GM19324 (cell line): Measurements from ENCODE around the gene OSTM1.
A peak's percentile ranks its signal among the peaks of the same experiment; 100 is the strongest.

Source experiments
- ATAC-seq: cut with Tn5 transposase; IDR thresholded peaks from one replicate; pipeline ENCODE4 v1.9.1; 2021; ENCODE audit warnings: mild to moderate bottlenecking, moderate library complexity; ENCODE audit not compliant: unreplicated experiment, low FRiP score

Gene OSTM1, protein sequence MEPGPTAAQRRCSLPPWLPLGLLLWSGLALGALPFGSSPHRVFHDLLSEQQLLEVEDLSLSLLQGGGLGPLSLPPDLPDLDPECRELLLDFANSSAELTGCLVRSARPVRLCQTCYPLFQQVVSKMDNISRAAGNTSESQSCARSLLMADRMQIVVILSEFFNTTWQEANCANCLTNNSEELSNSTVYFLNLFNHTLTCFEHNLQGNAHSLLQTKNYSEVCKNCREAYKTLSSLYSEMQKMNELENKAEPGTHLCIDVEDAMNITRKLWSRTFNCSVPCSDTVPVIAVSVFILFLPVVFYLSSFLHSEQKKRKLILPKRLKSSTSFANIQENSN

DNA sequence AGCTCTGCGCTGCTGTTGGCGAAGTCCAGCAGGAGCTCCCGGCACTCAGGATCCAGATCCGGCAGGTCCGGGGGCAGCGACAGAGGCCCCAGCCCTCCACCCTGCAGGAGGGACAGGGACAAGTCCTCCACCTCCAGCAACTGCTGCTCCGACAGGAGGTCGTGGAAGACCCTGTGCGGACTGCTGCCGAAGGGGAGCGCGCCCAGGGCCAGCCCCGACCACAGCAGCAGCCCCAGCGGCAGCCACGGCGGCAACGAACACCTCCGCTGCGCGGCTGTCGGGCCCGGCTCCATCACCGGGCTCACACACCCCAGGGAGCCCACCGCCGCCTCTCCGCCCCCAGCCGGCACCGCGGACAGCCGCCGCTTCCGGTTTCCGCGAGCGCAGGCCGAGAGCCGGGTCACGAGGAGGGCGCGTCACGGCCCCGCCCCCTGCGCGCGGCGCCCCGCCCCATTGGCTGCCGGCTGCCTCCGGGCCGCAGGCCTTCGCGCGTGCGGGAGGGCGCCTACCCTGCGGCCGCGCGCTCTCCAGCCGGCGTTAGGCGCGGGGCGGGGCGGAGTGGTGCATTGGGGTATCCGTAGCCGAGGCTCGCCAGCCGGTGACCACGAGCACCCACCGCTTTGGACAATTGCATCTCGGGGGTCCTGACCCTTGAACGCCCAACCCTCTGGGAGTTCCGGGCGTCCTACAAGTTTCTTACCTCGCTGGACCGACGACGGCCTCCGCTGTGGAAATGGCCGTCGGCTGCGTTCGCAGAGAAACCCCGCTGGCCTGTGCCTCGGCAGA, at the start of gene OSTM1:
OSTM1 (minus strand) TSS at position 383 of the 786 bp plus-strand sequence; CDS start at position 293, 90 bp downstream.
- ATAC-seq: peak; percentile 97

DNA sequence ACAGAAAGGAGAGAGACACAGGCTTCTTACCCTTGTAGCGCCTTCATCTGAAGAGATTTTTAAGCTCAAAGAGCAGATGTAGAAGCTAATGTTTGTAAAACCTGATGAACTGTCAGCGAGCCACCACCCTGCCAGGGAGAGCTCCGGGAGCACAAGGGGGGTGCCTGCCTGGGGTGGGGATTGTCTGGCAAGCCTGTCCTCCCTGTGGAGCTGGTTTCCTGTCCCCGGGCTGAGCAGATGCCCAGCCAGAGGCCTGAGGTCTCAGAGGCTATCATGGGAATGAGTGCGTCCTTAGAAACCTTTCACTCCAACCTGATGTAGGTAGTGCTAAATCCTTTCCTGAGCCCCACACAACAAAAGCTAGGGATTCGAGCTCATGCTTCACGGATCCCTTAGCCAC, 49.4 kb upstream of the OSTM1 start:
- ATAC-seq: no peak

DNA sequence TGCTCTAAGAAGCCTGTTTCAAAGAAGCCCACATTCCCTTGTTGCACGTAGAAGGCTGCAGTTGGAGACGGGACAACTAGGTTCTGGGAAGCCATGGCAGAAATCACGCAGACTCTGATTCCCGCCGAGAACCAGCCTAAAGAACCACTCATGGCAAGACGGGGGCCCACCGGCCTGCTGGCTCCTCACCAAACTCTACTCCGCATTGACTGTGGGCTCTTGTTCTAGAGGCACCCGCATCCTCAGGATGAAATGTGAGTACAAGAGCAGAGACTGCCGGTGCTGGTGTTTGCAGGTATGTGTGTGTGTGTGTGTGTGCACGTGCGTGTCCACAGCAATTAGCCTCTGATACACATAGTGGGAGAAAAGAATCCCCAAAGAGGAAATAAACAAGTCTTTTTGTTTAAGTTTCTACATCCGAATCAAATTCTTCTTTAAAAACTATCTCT, 49.0 kb upstream of the OSTM1 start:
- ATAC-seq: no peak

DNA sequence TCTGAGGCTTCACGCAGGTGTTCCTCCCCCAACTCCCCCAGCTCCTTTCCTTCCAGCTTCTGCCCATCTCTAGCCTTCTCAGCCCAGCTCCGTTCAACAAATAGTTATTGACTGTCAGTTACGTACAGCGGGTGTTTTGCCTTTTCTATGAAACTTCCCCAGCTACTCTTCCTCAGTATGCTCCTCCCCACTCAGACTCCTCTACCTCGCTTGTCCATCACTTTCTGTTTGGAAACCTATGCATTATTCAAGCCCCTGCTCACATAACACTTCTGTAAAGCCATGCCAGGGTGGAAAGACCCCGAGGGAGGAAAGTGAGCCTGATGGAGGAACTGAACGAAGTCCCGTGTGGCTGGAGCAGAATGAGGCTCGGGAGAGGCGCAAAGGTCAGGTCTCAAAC, 47.1 kb upstream of the OSTM1 start:
- no peak for ATAC-seq

DNA sequence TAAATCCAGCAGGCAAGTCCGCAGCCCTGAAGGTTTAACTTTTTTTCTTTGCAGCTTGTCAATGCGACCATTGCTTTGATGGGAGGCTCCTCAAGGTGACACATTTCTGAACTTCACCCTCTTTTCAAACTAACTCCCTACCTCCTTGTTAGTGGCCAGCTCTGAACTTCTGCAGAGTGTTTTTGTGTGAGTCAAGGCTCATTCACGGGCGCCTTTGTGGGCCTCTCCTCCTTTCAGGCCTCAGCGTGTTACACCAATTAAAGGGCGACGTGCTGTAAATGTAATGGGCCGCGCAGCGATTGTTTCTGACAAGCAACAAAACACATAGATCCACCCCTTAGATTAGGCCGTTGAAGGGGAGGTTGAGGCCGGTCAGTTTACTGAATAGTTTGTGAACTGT, 45.8 kb upstream of the OSTM1 start:
- ATAC-seq: no peak

DNA sequence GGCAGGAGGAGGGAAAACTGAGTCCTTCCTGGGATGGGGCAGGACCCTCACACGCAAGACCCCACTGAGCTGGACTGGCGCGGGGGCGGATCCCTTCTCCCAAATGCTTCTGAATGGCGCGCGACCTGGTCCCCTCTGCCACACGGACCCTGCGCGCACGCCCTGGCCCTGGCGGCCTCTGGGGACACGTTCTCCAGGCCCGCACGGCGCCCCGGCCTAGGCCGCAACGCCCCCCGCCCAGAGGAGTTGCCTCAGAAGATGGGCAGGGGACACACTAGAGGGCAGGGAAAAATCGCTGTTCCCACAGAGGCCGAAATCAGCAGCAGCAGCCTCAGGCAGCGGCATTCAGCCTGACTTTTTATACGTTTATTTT, 45.2 kb upstream of the OSTM1 start:
- ATAC-seq: no peak

DNA sequence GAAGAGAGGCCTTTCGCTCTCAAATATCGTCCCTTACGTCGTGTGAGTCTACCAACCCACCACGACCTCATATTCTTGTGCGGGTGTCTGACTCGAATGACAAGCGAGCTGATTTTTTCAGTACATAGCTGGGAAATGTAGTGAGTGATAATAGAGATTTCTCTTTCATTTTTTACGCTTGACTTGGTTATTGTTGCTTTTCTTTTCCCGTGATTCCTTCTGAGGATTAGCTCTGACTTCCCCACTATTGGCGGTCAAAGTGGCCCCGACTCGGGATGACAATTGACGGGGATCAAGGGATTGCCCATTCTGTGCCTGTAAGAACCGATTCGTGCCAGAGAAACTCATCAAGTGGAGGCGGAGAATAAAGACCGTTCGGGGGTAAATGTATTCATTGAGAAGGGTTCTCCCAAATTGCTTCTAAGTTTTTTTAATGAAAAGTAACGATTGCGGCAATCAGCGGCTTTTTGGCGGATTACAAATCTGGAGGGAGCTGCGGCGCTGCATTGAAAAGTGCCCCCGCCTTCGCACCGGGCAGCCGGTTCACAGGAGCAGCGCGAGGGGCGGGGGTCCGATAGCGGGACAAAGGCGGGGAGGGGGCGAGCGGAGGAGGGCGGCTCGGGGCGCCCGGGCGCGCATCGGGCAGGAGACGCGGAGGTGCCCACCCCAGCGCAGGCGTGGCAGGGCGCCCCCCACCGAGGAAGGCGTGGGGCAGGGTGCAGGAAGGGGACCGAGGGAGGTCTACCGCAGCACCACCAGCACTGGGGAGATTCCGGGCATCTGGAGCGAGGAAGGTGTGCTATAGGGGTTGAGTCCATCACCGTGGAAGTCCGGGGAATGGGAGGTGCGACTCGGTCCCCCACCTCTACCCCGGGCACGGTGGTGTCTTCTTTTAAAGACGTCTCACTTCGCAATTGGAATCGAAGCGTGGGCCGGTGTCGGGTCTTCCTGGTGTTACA, 44.5 kb upstream of the OSTM1 start:
- ATAC-seq: no peak

DNA sequence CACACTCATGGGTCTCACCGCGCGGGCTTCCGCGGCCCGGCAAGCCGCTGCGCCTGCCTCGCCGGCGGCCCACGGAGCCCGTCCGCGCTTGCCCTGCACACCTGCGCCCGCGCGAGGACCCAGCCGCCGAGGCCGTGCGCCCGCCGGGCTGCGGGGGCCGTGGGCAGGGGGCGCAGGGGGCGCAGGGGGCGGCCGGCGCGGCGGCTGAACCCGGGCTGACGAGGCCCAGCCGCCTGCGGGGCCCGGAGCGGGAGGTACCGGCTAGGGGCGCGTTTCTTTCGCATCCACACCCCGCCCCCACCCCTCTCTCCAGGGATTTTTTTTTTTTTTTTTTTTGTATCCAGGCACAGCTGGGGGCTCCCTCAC, 43.8 kb upstream of the OSTM1 start:
- no peak for ATAC-seq

DNA sequence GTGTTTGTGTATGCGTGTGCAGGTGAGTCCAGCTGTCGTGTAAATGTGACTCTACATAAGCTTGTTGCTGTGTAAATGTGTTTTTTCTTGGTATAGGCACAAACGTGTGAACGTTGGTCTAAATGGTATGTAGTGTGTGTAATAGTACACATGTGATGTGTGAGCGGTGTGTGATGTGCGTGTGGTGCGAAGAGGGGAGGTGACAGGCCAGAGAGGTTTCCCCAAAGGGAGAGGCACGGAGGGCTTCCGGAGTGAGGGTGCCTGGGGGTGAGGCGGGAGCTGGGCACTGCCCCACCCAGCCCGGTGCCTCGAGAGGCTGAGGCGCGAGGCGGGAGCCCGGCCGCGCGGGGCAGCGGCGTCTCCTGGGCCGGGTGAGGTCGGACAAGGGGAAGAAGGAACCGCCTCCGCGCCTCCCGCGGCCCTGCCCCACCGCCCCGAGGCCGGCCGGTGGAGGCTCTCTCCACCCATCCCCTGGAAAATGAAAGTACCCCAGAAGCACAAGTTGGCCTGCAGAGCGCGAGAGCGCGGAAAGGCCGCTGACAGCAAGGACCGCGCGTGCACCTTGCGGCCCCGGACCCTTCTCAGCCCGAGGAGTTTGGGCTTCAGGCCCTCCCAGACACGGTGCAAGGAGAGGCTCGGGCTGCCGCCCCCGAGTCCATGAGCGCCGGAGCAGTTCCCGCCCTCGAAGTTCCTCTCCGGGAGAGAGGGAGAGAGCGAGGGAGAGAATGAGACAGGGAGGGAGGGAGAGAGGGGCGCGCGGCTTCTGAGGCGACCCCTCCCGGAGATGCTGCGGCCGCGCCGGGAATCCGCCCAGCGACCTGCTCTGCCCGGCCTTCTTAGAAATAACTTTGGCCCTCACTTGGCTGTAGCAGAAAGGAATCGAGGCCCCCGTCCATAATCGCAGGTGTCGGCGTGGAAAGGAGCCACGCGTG, 43.2 kb upstream of the OSTM1 start:
- peak; percentile 53 for ATAC-seq

DNA sequence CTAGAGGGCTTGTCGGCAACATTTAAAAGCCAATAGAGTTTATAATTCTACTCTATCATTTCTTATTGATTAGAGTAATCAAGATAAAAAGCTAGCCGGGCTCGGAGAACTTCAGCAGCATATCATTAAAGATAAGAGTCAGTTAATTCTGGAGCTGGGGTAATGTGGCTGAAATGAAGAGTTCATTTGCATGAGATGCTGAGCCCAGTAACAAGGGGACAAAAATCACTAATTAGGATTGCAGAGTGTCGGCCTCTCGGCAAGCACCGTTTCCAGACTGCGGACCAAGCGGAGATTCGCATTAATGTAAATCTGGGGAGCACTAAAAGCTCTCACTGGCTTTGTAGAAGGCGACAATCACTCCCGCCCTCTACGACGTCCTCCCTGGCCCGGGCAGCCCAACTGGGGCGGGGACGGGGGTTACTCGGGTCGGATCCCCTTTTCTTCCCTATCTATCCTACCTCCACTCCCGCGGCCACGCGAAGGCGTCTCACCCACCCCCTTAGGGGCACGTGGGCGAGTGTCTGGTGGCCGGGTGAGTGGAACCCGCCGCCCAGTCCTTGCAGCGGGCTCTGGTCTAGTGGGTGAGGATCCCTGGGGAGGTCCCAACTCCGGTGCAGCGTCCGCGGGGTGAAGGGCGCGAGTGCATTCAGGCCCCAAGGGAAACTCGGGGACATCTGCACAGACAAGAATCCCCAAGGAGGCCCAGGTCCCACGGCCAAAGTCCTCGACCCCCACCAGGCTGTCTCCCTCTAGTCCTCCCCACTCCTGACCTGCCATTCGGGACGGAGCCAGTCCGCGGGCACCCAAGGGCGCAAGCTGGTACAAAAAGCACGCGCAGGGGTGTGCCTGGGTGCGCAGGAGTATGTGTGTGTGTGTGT, 42.2 kb upstream of the OSTM1 start:
- ATAC-seq: no peak

DNA sequence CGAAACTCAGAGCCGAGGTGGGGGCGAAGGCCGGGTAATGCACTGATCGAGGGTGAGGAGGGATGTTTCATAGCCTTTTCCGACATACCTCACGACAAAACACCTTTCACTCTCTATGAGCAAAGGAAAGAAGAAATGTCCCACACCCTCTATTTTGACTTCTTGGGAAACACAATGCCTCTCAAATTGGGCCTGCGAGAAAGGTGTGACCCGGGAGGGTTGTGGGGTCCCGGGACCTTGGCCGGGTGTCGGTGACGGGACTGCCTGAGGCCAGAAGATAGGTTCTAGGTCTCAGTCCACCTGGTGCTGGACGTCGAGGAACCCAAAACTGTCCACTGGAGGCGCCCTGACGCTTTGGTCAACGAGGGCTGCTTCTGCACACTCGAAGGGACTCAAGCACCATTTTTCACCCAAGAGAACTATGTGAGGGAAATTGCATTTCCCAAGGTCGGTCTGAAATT, 41.1 kb upstream of the OSTM1 start:
- ATAC-seq: no peak

DNA sequence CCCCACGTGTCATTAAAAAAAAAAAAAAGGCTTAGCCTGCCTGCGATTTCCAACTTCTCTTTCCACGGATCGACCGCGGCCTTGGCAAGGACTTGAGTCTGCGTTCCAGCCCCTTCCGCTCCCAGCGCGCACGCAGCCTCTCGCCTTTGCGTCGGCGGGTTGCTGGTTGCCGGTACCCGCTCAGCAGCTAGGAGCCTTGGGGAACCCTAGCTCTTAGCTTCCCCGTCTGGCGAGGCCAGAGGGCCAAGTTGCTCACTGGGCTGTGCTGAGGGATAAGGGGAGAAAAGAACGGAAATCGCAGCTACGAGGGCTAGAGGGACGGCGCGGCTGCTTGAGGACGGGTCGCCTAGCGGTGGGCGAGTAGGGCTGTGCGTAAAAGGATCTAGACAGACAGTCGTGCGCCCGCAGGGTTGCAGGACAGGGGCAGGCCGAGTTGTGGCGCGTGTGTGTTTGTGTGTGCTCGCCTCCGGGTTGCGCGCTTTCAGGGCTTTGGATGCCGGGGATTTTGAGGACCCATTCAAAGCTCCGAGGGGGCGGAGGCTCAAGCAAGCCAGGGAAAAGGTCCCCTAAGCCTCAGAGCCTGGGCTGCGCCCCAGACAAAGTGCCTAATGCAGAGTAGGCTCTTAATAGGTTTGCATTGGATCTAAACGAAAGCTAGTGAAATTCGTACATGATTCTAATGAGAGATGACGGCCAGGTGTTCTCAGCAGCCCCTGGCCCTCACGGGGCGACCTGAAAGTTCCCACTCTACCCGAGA, 40.5 kb upstream of the OSTM1 start:
- ATAC-seq: no peak

DNA sequence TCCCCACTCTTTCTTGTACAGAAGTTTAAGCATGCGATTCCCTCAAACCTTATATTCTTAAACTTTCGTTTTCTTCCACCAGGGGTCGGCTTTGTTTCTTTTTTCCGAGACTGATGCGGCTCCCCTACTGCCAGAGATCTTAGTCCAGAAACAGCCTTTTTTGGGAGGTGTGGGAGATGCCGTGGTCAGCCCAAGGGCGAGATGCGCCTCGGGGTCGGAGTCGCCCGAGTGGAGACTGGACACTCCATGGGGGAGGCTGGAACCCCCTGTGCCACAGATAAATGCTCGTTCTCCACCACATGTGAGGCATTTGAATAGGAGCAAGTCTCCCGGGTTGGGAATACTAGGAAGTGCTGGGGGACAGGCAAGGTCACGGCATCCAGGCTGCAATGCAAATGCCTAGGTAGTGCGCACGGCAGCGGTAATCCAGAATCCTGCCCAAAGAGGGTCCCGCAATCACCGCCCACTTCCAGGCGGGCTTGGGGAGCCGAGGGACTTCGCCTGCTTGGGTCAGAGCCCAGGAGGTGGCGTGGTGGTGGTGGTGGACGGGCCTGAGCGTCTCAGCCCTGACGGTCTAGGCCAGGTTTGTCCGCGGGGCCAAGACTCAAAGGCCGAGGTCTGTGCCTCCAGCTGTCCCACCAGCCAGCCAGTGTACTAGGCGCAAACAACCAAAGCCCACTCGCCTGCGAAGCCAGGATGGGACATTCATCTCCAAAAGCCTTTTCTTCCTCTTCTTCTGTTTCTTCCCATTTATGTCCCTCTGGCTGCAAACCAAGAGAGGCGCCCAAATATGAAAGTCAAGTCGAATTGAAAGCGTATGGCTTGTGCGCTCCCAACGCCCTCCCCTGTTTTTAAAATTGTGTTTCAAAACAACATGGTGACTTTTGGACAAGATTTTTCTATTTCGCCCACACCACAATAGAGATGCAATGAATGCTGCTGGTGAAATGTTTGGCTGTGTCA, 39.3 kb upstream of the OSTM1 start:
- no peak for ATAC-seq

DNA sequence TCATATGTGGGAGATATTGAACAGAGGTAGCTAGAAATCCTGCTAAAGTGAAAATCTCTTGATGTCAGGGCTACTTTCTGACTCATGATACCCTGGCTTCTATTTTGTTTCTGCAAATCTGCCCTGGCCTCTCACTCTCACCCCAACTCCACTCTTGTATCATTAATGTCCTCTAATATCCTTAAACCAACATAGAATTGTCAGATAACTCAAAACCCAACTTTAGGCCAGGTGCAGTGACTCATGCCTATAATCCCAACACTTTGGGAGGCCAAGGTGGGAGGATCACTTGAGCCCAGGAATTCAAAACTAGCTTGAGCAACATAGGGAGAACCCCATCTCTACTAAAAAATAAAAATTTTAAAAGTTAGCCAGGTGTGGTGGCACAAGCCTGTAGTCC, 33.8 kb upstream of the OSTM1 start:
- no peak for ATAC-seq

DNA sequence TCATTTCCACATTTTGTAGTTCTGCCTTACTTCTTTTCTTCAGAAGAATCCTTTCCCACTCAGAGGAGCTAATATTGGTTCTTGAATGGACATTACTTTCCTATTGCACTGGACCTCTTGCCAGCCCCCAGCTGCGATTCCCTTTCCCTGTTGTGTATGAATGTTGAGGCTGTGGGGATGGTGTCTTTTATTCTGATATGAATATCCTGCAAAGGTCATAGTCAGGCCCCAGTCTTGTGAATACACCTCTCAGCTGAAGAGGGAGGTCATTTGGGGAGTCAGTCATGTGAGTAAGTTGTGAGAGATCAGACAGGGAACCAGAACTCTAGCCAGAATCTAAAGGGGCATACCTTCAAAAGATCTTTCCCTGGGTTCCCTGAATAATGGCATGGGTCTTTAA, 32.6 kb upstream of the OSTM1 start:
- no peak for ATAC-seq

DNA sequence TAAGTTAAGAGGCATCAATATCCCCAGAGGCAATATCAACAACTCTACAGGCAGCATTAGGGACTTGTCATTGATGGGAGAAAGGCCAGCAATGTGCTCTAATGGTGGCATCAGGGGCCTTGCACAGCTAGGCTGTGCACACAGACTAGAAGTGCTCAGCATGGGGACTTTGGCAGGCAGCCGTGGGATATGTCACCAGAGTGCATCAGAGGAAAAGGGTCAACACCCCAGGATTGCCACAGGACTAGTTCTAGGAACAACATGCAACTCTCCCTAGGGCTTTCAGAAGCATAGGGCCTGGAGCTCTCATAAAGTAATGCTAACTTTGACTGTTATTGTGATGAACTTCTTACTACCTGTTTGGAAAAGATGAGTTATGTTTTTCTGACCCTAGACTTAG, 32.2 kb upstream of the OSTM1 start:
- no peak for ATAC-seq

DNA sequence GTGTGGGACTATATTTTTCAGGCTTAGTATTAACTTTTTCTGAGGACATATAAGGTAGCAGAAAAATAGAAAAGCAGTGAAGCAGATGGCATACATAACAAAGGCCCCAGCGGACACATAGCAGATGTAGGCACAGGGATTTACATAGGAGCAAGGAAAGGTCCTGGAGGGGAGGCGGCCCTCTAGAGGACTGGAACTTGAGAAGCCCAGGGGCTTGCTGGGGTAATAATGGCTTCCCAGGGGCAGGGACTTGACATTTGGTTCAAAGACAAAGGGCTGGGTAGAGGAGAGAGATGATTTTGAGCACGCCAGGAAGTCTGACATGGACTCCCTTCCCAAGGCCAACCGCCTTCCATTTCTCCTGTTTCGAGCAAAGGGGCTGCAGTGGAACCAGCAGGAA, 31.7 kb upstream of the OSTM1 start:
- ATAC-seq: no peak
